Astrocyte (in vitro differentiated cells and primary cell): ENCODE results near the gene RNPC3. TPM values are rescaled to one million over a fixed set of nuclear protein-coding genes. Genes with fewer than 3 reads are reported as not detected.
"Not testable (repeated sequence)": the region's sequence is repeated elsewhere in the genome, so short reads cannot be mapped to it uniquely, and the experiment has no call there.

Source experiments
- DNase-seq: peaks from one replicate; pipeline ENCODE4 v3.0.0-alpha.2; 2010; ENCODE audit warnings: low read depth
- FAIRE-seq: peaks from 2 replicates; lab custom pipeline; 2011; peaks lifted over from hg19 to GRCh38; lab: Jason Lieb, UNC
- H2AFZ ChIP-seq: 2 replicates; pipeline ENCODE4 v1.6.0; 2012; ENCODE audit warnings: low read depth, low read length, inconsistent platforms
- H3K27ac ChIP-seq: 2 replicates; pipeline ENCODE4 v1.5.1; 2011; ENCODE audit warnings: low read depth, low read length, inconsistent platforms
- H3K27me3 ChIP-seq: 2 replicates; pipeline ENCODE4 v1.6.0; 2011; ENCODE audit warnings: low read length, inconsistent platforms; ENCODE audit not compliant: insufficient read depth
- H3K36me3 ChIP-seq: 2 replicates; pipeline ENCODE4 v1.5.1; 2011; ENCODE audit warnings: low read length, inconsistent platforms; ENCODE audit not compliant: insufficient read depth
- H3K4me1 ChIP-seq: 2 replicates; pipeline ENCODE4 v1.5.1; 2011; ENCODE audit warnings: low read length, inconsistent platforms; ENCODE audit not compliant: insufficient read depth
- H3K4me2 ChIP-seq: 2 replicates; pipeline ENCODE4 v1.6.0; 2012; ENCODE audit warnings: low read length, inconsistent platforms
- H3K4me3 ChIP-seq: 2 replicates; pipeline ENCODE4 v1.5.1; 2011; ENCODE audit warnings: low read depth, mild to moderate bottlenecking, low read length, inconsistent platforms; ENCODE audit not compliant: insufficient read depth
- H3K79me2 ChIP-seq: 2 replicates; pipeline ENCODE4 v1.6.0; 2012; ENCODE audit warnings: mild to moderate bottlenecking, low read length, inconsistent platforms; ENCODE audit not compliant: insufficient read depth
- H3K9ac ChIP-seq: 2 replicates; pipeline ENCODE4 v1.6.0; 2012; ENCODE audit warnings: mild to moderate bottlenecking, low read length, inconsistent platforms
- H3K9me3 ChIP-seq: 2 replicates; pipeline ENCODE4 v1.5.1; 2012; ENCODE audit warnings: low read depth, mild to moderate bottlenecking, low read length, inconsistent platforms; ENCODE audit not compliant: insufficient read depth
- H4K20me1 ChIP-seq: 2 replicates; pipeline ENCODE4 v1.6.0; 2012; ENCODE audit warnings: low read length, inconsistent platforms; ENCODE audit not compliant: insufficient read depth
- H3K27ac Mint-ChIP-seq: one replicate; pipeline ENCODE4 v1.8.0; 2021; ENCODE audit warnings: mild to moderate bottlenecking, mixed read lengths; ENCODE audit not compliant: unreplicated experiment
- H3K27me3 Mint-ChIP-seq: one replicate; pipeline ENCODE4 v1.8.0; 2021; ENCODE audit warnings: low read depth, mixed read lengths; ENCODE audit not compliant: unreplicated experiment
- H3K36me3 Mint-ChIP-seq: one replicate; pipeline ENCODE4 v1.8.0; 2021; ENCODE audit warnings: low read depth, mixed read lengths; ENCODE audit not compliant: unreplicated experiment
- H3K4me1 Mint-ChIP-seq: one replicate; pipeline ENCODE4 v1.8.0; 2021; ENCODE audit warnings: low read depth, mixed read lengths; ENCODE audit not compliant: unreplicated experiment
- H3K4me3 Mint-ChIP-seq: one replicate; pipeline ENCODE4 v1.8.0; 2021; ENCODE audit warnings: mild to moderate bottlenecking, moderate library complexity, mixed read lengths; ENCODE audit not compliant: unreplicated experiment
- H3K9me3 Mint-ChIP-seq: one replicate; pipeline ENCODE4 v1.8.0; 2021; ENCODE audit warnings: mild to moderate bottlenecking, mixed read lengths; ENCODE audit not compliant: unreplicated experiment
- CTCF ChIP-seq: IDR thresholded peaks from 2 replicates; pipeline ENCODE4 v1.5.1; 2011; ENCODE audit warnings: low read depth, mild to moderate bottlenecking, inconsistent platforms, low read length, moderate library complexity; ENCODE audit not compliant: insufficient read depth
- EZH2 ChIP-seq: IDR thresholded peaks from 2 replicates; pipeline ENCODE4 v1.6.1; 2012; ENCODE audit warnings: mild to moderate bottlenecking, low read length, inconsistent platforms; ENCODE audit not compliant: insufficient read depth
- total RNA-seq: library from RNA; stranded (reverse); gene quantifications from 2 replicates; pipeline ENCODE4 v1.2.1, GENCODE V29; 2021

The RNPC3 gene
- total RNA-seq, 1 donor from 2014 or later, result 12.7 TPM

GRCh38 chr1:103583887-103584286, 58.4 kb downstream of the RNPC3 start:
- Mint-ChIP-seq H3K27me3 (no peaks in the 10 kb centered on the region), H3K27ac (no peak overlapping the region), H3K4me1 (no peaks in the 10 kb centered on the region), H3K4me3 (no peak overlapping the region), H3K36me3 (no peaks in the 10 kb centered on the region), H3K9me3 (peaks cover 3% of the 10 kb centered on the region)
- Histone ChIP-seq H3K27me3 (no peaks in the 10 kb centered on the region), H3K4me1 (no peaks in the 10 kb centered on the region), H3K79me2 (no peaks in the 10 kb centered on the region), H3K27ac (no peak overlapping the region), H3K36me3 (no peaks in the 10 kb centered on the region), H3K9ac (no peak overlapping the region), H3K4me2 (no peak overlapping the region), H2AFZ (no peak overlapping the region), H3K4me3 (no peak overlapping the region), H3K9me3 (no peaks in the 10 kb centered on the region), H4K20me1 (no peaks in the 10 kb centered on the region)
- no peak for DNase-seq
- FAIRE-seq, result no peak
- TF ChIP-seq EZH2, result no peak
- TF ChIP-seq CTCF, result no peak

- no peaks in the 10 kb centered on the region for H3K27me3 Mint-ChIP-seq
- Histone ChIP-seq H3K9ac (no peak overlapping the region), H2AFZ (no peak overlapping the region), H3K4me3 (no peak overlapping the region), H3K27me3 (no peaks in the 10 kb centered on the region), H4K20me1 (no peaks in the 10 kb centered on the region), H3K4me2 (no peak overlapping the region), H3K79me2 (no peaks in the 10 kb centered on the region), H3K36me3 (no peaks in the 10 kb centered on the region), H3K9me3 (no peaks in the 10 kb centered on the region), H3K27ac (no peak overlapping the region), H3K4me1 (no peaks in the 10 kb centered on the region)
- H3K36me3 Mint-ChIP-seq, result peaks cover under 1% of the 10 kb centered on the region
- H3K4me1 Mint-ChIP-seq, result no peaks in the 10 kb centered on the region
- H3K27ac Mint-ChIP-seq, result no peak overlapping the region
- H3K9me3 Mint-ChIP-seq, result peaks cover 6% of the 10 kb centered on the region
- H3K4me3 Mint-ChIP-seq, result no peak overlapping the region
- no peak for DNase-seq
- no peak for TF ChIP-seq CTCF
- no peak for TF ChIP-seq EZH2
- FAIRE-seq, result no peak
Observed at GRCh38 chr1:103584537-103584936, 59.0 kb downstream of the RNPC3 start.

GRCh38 chr1:103602740-103603139, 77.2 kb downstream of the RNPC3 start:
- peak; percentile 86 for FAIRE-seq
- not testable (repeated sequence) for H3K27ac Mint-ChIP-seq, DNase-seq, H3K9ac ChIP-seq, H3K27me3 ChIP-seq, H3K4me1 Mint-ChIP-seq, H2AFZ ChIP-seq, H3K4me1 ChIP-seq, H3K9me3 ChIP-seq, H3K27ac ChIP-seq, H3K36me3 ChIP-seq, H3K79me2 ChIP-seq, H3K4me3 ChIP-seq, H3K4me2 ChIP-seq, H3K27me3 Mint-ChIP-seq, H4K20me1 ChIP-seq, H3K4me3 Mint-ChIP-seq, H3K9me3 Mint-ChIP-seq, H3K36me3 Mint-ChIP-seq

Other genes with a start within 250 kb of the RNPC3 start
- 1.7 and 2.1 TPM in 2 replicates for gene AMY2B, start 45.9 kb downstream of the RNPC3 start, total RNA-seq
- not detected in 2 replicates for gene AMY2A, start 91.7 kb downstream of the RNPC3 start, total RNA-seq
- not detected in 2 replicates for gene AMY1A, start 130.1 kb downstream of the RNPC3 start, total RNA-seq
- not detected in 2 replicates for gene AMY1B, start 170.5 kb downstream of the RNPC3 start, total RNA-seq
- not detected in 2 replicates for gene AMY1C, start 224.2 kb downstream of the RNPC3 start, total RNA-seq